GM12878 (cell line): Measurements from ENCODE around the gene VNN1. TPM values are rescaled to one million over a fixed set of nuclear protein-coding genes. Genes with fewer than 3 reads are reported as not detected.

Experiments
- ATAC-seq: fragments of 200-7000 bp; cut with Tn5 transposase; 3 replicates; pipeline ENCODE4 v1.9.1; 2020; ENCODE audit warnings: mild to moderate bottlenecking, moderate library complexity
- BruUV-seq: library from RNA; stranded (reverse); fragments of 400-500 nt; replicated peaks from 2 replicates; lab custom pipeline; 2021; lab: Mats Ljungman, UMichigan
- CTCF ChIA-PET: fragments of 300-600 bp; sonication (Branson Sonifier 250); formaldehyde crosslinking; extraction: SDS; loops from one replicate; lab custom pipeline; 2021; ENCODE audit warnings: inconsistent platforms; lab: Yijun Ruan, JAX
- POLR2A ChIA-PET: fragments of 350-600 bp; formaldehyde crosslinking; extraction: SDS; loops from one replicate; lab custom pipeline; 2021; ENCODE audit warnings: inconsistent platforms; lab: Charles Lee
- RAD21 ChIA-PET: fragments of 300-600 bp; sonication (Branson Sonifier 250); formaldehyde crosslinking; loops from one replicate; lab custom pipeline; 2023; ENCODE audit warnings: antibody characterized with exemption; ENCODE audit not compliant: unreplicated experiment; lab: Charles Lee
- SMC1A ChIA-PET: fragments of 300-600 bp; sonication (Branson Sonifier 250); formaldehyde crosslinking; loops from one replicate; lab custom pipeline; 2023; ENCODE audit not compliant: unreplicated experiment, uncharacterized antibody; lab: Charles Lee
- DNase-seq: peaks from one replicate; pipeline ENCODE4 v3.0.0-alpha.2; 2011; ENCODE audit warnings: low read depth, low spot score
- FAIRE-seq: peaks from 3 replicates; lab custom pipeline; 2011; peaks lifted over from hg19 to GRCh38; lab: Jason Lieb, UNC
- H2AFZ ChIP-seq: 2 replicates; pipeline ENCODE4 v1.6.0; 2011; ENCODE audit warnings: low read depth, low read length, control low read depth; ENCODE audit not compliant: control insufficient read depth
- H3K27ac ChIP-seq: 2 replicates; pipeline ENCODE4 v1.5.1; 2011; ENCODE audit warnings: control low read depth; ENCODE audit not compliant: control insufficient read depth, insufficient read depth
- H3K27me3 ChIP-seq, 2 experiments: replicated peaks in 1 of 2; 2 replicates each; pipeline versions ENCODE4 v1.6.0 to v1.6.1; 2011; ENCODE audit warnings: low read length in 1 of 2; ENCODE audit not compliant: control insufficient read depth in 2 of 2, insufficient read depth in 2 of 2
- H3K36me3 ChIP-seq, 2 experiments: 2 replicates each; pipeline ENCODE4 v1.5.1; 2011; ENCODE audit warnings: low read length in 1 of 2; ENCODE audit not compliant: control insufficient read depth in 2 of 2, insufficient read depth in 2 of 2
- H3K4me1 ChIP-seq: 2 replicates; pipeline ENCODE4 v1.6.1; 2011; ENCODE audit warnings: mild to moderate bottlenecking, low read length, moderate library complexity, mixed read lengths; ENCODE audit not compliant: control insufficient read depth, insufficient read depth
- H3K4me2 ChIP-seq: 2 replicates; pipeline ENCODE4 v1.6.0; 2011; ENCODE audit warnings: control low read depth; ENCODE audit not compliant: control insufficient read depth, insufficient read depth
- H3K4me3 ChIP-seq: fragments of 200-600 bp; sonication (generic); 2 replicates; pipeline ENCODE4 v1.5.1; 2016
- H3K79me2 ChIP-seq: 2 replicates; pipeline ENCODE4 v1.6.0; 2011; ENCODE audit warnings: low read length; ENCODE audit not compliant: control insufficient read depth, insufficient read depth
- H3K9ac ChIP-seq: 2 replicates; pipeline ENCODE4 v1.8.0; 2011; ENCODE audit warnings: low read length, control low read depth, mixed read lengths; ENCODE audit not compliant: control insufficient read depth, insufficient read depth
- H3K9me3 ChIP-seq: replicated peaks from 3 replicates; pipeline ENCODE4 v1.5.1; 2011; ENCODE audit warnings: mild to moderate bottlenecking, low read length; ENCODE audit not compliant: control insufficient read depth, insufficient read depth
- H4K20me1 ChIP-seq: 2 replicates; pipeline ENCODE4 v1.6.0; 2011; ENCODE audit not compliant: control insufficient read depth, insufficient read depth
- BMI1 ChIP-seq: fragments of 450-650 bp; IDR thresholded peaks from 2 replicates; pipeline ENCODE4 v1.6.1; 2016; ENCODE audit warnings: mild to moderate bottlenecking, moderate library complexity, borderline replicate concordance
- CBFB ChIP-seq: IDR thresholded peaks from 2 replicates; pipeline ENCODE4 v1.6.1; 2016; ENCODE audit warnings: antibody characterized with exemption, low read depth
- CBX3 ChIP-seq: fragments of 200-600 bp; sonication (generic); IDR thresholded peaks from 2 replicates; pipeline ENCODE4 v1.6.1; 2016; ENCODE audit warnings: low read depth, borderline replicate concordance
- ESRRA ChIP-seq: IDR thresholded peaks from 2 replicates; pipeline ENCODE4 v1.6.1; 2012; ENCODE audit warnings: mild to moderate bottlenecking, low read length, improper control_type of control experiment
- FOXM1 ChIP-seq: IDR thresholded peaks from 2 replicates; pipeline ENCODE4 v1.6.1; 2012; ENCODE audit warnings: low read depth, mild to moderate bottlenecking, inconsistent platforms, low read length, moderate library complexity
- HDGF ChIP-seq: fragments of 450-650 bp; IDR thresholded peaks from 2 replicates; pipeline ENCODE4 v1.6.1; 2016; ENCODE audit warnings: antibody characterized with exemption
- KAT2A ChIP-seq: conservative IDR thresholded peaks from 2 replicates; pipeline ENCODE4 v1.6.1; 2011; ENCODE audit warnings: low read depth, low read length; ENCODE audit not compliant: control insufficient read depth
- MTA3 ChIP-seq: IDR thresholded peaks from 2 replicates; pipeline ENCODE4 v1.6.1; 2012; ENCODE audit warnings: low read length, inconsistent platforms, borderline replicate concordance
- NBN ChIP-seq: fragments of 450-650 bp; IDR thresholded peaks from 2 replicates; pipeline ENCODE4 v1.6.1; 2016
- NFYA ChIP-seq: IDR thresholded peaks from 2 replicates; pipeline ENCODE4 v1.6.1; 2011; ENCODE audit warnings: low read depth, mild to moderate bottlenecking, low read length, improper control_type of control experiment, borderline replicate concordance
- POU2F2 ChIP-seq: IDR thresholded peaks from 3 replicates; pipeline ENCODE4 v1.6.1; 2011; ENCODE audit warnings: low read depth, mild to moderate bottlenecking, low read length, borderline replicate concordance
- SPI1 ChIP-seq: IDR thresholded peaks from 2 replicates; pipeline ENCODE4 v1.6.1; 2011; ENCODE audit warnings: low read depth, mild to moderate bottlenecking, low read length, moderate library complexity, borderline replicate concordance; ENCODE audit not compliant: insufficient read depth
- SREBF1 ChIP-seq: IDR thresholded peaks from 2 replicates; pipeline ENCODE4 v1.6.1; 2012; ENCODE audit warnings: mild to moderate bottlenecking, low read length
- TARDBP ChIP-seq: IDR thresholded peaks from 2 replicates; pipeline ENCODE4 v1.6.1; 2016; ENCODE audit warnings: borderline replicate concordance
- TBL1XR1 ChIP-seq: IDR thresholded peaks from 2 replicates; pipeline ENCODE4 v1.6.1; 2012; ENCODE audit warnings: low read depth, low read length, improper control_type of control experiment
- ZNF384 ChIP-seq: IDR thresholded peaks from 2 replicates; pipeline ENCODE4 v1.6.1; 2012; ENCODE audit warnings: low read depth, mild to moderate bottlenecking, low read length, improper control_type of control experiment, borderline replicate concordance
- whole genome bisulfite sequencing: methylation state at CpG from one replicate; pipeline ENCODE4 v1.1.6; 2016; ENCODE audit warnings: low lambda C conversion rate; ENCODE audit not compliant: insufficient replicate concordance, insufficient coverage; ENCODE audit errors: missing lambda C conversion rate; 5-methylcytosine and 5-hydroxymethylcytosine counted together
- in situ Hi-C: fragments of 300-500 bp; cut with MboI; formaldehyde crosslinking; loops from 9 replicates; pipeline ENCODE4 v1.14.3; 2018; ENCODE audit warnings: mixed read lengths
- intact Hi-C: fragments of 100-400 bp; cut with micrococcal nuclease; formaldehyde crosslinking; loops from one replicate; pipeline ENCODE4 v1.14.2; 2022; ENCODE audit not compliant: unreplicated experiment
- polyA plus RNA-seq, 11 experiments: library from polyadenylated mRNA; depleted of rRNA in 4 of 11; unstranded in 6 of 11; stranded (reverse) in 5 of 11; fragments of >200 nt; fragmentation: Nextera tagmentation in 4 of 11; fragmentation: Illumina TruSeq in 1 of 11; extraction: Ambion mirVana in 4 of 11; extraction: Trizol in 1 of 11; gene quantifications; 1 replicate in 1 of 11; 2 replicates in 10 of 11; pipeline versions ENCODE4 v1.2.1 to v1.2.3, GENCODE V29; 2011 to 2016; ENCODE audit warnings: inconsistent platforms in 2 of 11, missing spikeins in 2 of 11, low read depth in 1 of 11
- total RNA-seq, 4 experiments: library from RNA; depleted of rRNA in 3 of 4; stranded (reverse); fragments of >200 nt in 3 of 4; fragmentation: Illumina TruSeq in 1 of 4; extraction: Trizol in 1 of 4; gene quantifications; 2 replicates each; pipeline versions ENCODE4 v1.2.1 to v1.2.3, GENCODE V29; 2013 to 2021
- TF ChIP-seq, protein P1 (sequence below): fragments of 450-650 bp; IDR thresholded peaks from 2 replicates; pipeline ENCODE4 v1.6.1; 2016; ENCODE audit warnings: mild to moderate bottlenecking
- TF ChIP-seq, protein P2 (sequence below): fragments of 450-650 bp; IDR thresholded peaks from 2 replicates; pipeline ENCODE4 v1.6.1; 2016; ENCODE audit warnings: mild to moderate bottlenecking
- TF ChIP-seq, protein P3 (sequence below): fragments of 450-650 bp; formaldehyde crosslinking; IDR thresholded peaks from 2 replicates; pipeline ENCODE4 v1.4.0; 2022; ENCODE audit warnings: mild to moderate bottlenecking, moderate library complexity

VNN1 gene
- total and polyA plus RNA-seq, 10 of the 15 experiments (the other 5 are each of a cell fraction or from before 2014, with no cell fraction given) = not detected

DNA sequence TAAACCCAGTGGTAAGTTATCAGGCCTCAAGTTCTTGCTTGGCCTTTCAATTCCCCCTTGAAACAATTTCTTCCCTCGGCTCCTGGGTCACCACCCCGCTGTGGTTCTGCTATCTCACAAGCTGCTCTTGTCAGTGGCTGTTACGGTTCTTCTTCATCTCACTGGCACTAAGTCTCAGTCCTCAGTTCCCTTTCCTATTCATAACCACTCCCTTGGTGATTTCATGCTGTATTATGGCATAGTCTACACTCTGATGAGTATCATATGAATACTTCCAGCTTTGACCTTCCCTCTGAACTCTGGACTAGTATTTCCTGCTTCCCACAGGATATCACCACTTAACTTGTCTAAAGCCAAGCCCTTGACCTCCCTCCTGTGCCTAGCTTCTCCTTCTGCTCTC is 62.8 kb downstream of the VNN1 start (continued):
- TF ChIP-seq MTA3 (no peak), BMI1 (no peak), NFYA (no peak), CBFB (no peak), ESRRA (no peak), ZNF384 (no peak)
- TF ChIP-seq, protein P1, sequence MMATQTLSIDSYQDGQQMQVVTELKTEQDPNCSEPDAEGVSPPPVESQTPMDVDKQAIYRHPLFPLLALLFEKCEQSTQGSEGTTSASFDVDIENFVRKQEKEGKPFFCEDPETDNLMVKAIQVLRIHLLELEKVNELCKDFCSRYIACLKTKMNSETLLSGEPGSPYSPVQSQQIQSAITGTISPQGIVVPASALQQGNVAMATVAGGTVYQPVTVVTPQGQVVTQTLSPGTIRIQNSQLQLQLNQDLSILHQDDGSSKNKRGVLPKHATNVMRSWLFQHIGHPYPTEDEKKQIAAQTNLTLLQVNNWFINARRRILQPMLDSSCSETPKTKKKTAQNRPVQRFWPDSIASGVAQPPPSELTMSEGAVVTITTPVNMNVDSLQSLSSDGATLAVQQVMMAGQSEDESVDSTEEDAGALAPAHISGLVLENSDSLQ = no peak

DNA sequence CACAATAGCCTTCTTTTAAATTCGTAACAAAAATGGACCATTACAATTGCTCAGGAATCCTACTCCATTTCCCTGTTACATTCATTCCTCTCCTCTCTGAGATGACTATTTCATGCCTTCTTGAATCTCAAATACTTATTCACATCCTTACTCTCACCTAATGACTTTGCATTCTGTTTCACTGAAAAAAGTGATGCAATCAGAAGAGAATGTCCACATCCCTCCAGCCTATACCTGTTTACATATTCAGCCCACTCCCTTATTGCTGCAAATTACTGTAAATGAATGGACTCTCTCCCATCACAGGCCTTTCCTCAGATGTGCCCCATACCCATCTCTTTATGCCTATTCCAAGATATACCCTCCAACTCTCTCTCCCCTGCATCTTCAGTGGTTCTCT is 63.4 kb downstream of the VNN1 start:
- Histone ChIP-seq H3K4me1 (0 out of 2 replicates have a peak, but pooled peaks cover 2% of the 10 kb centered on the region), H3K36me3 (no peaks in the 10 kb centered on the region), H3K4me2 (no peak overlapping the region), H4K20me1 (no peaks in the 10 kb centered on the region), H3K9ac (no peak overlapping the region), H3K79me2 (no peaks in the 10 kb centered on the region), H3K27me3 (no peaks in the 10 kb centered on the region; a peak in 1 of 4 replicates), H3K27ac (no peak overlapping the region), H3K9me3 (no peaks in the 10 kb centered on the region; the same call in 2 of the 3 replicates), H2AFZ (no peak overlapping the region), H3K4me3 (no peak overlapping the region)
- SMC1A ChIA-PET = no interaction called here
- CTCF ChIA-PET = no interaction called here
- BruUV-seq = no TSS peak
- FAIRE-seq = no peak
- intact Hi-C loops = no loop called here
- ATAC-seq = no peak
- 23% methylated on average over 1 of the region's 1 CpG for WGBS
- no peak for DNase-seq
- POLR2A ChIA-PET = no interaction called here
- RAD21 ChIA-PET = no interaction called here
- in situ Hi-C loops = no loop called here
- TF ChIP-seq SPI1 = no peak
- TF ChIP-seq NBN = no peak
- TF ChIP-seq, protein P2, sequence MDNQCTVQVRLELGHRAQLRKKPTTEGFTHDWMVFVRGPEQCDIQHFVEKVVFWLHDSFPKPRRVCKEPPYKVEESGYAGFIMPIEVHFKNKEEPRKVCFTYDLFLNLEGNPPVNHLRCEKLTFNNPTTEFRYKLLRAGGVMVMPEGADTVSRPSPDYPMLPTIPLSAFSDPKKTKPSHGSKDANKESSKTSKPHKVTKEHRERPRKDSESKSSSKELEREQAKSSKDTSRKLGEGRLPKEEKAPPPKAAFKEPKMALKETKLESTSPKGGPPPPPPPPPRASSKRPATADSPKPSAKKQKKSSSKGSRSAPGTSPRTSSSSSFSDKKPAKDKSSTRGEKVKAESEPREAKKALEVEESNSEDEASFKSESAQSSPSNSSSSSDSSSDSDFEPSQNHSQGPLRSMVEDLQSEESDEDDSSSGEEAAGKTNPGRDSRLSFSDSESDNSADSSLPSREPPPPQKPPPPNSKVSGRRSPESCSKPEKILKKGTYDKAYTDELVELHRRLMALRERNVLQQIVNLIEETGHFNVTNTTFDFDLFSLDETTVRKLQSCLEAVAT = no peak
- no peak for TF ChIP-seq POU2F2
- TF ChIP-seq, protein P3, sequence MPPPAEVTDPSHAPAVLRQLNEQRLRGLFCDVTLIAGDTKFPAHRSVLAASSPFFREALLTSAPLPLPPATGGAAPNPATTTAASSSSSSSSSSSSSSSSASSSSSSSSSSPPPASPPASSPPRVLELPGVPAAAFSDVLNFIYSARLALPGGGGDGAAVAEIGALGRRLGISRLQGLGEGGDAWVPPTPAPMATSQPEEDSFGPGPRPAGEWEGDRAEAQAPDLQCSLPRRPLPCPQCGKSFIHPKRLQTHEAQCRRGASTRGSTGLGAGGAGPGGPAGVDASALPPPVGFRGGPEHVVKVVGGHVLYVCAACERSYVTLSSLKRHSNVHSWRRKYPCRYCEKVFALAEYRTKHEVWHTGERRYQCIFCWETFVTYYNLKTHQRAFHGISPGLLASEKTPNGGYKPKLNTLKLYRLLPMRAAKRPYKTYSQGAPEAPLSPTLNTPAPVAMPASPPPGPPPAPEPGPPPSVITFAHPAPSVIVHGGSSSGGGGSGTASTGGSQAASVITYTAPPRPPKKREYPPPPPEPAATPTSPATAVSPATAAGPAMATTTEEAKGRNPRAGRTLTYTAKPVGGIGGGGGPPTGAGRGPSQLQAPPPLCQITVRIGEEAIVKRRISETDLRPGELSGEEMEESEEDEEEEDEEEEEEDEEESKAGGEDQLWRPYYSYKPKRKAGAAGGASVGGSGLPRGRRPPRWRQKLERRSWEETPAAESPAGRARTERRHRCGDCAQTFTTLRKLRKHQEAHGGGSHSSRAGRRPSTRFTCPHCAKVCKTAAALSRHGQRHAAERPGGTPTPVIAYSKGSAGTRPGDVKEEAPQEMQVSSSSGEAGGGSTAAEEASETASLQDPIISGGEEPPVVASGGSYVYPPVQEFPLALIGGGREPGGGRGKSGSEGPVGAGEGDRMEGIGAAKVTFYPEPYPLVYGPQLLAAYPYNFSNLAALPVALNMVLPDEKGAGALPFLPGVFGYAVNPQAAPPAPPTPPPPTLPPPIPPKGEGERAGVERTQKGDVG (CRISPR knock-in tag) = no peak
- no peak for TF ChIP-seq SREBF1
- no peak for TF ChIP-seq CBX3
- TF ChIP-seq TARDBP = no peak
- TF ChIP-seq FOXM1 = no peak
- TF ChIP-seq TBL1XR1 = no peak
- TF ChIP-seq KAT2A = no peak
- TF ChIP-seq HDGF = no peak
